Ishikawa (cell line): ENCODE data around the gene CDH18.

Source experiments
- CEBPB ChIP-seq: IDR thresholded peaks from 2 replicates; pipeline ENCODE4 v1.6.1; 2012
- CREB1 ChIP-seq: IDR thresholded peaks from 2 replicates; pipeline ENCODE4 v1.6.1; 2012; ENCODE audit warnings: low read depth
- EGR1 ChIP-seq: IDR thresholded peaks from 2 replicates; pipeline ENCODE4 v1.6.1; 2012
- EP300 ChIP-seq: IDR thresholded peaks from 2 replicates; pipeline ENCODE4 v1.6.1; 2012; ENCODE audit warnings: borderline replicate concordance
- FOXM1 ChIP-seq: IDR thresholded peaks from 2 replicates; pipeline ENCODE4 v1.6.1; 2012; ENCODE audit warnings: low read depth, borderline replicate concordance
- NFIC ChIP-seq: IDR thresholded peaks from 2 replicates; pipeline ENCODE4 v1.6.1; 2012
- RAD21 ChIP-seq: IDR thresholded peaks from 2 replicates; pipeline ENCODE4 v1.6.1; 2012; ENCODE audit warnings: low read depth
- REST ChIP-seq: IDR thresholded peaks from 2 replicates; pipeline ENCODE4 v1.6.1; 2012; ENCODE audit warnings: low read depth, mild to moderate bottlenecking
- TAF1 ChIP-seq: IDR thresholded peaks from 2 replicates; pipeline ENCODE4 v1.6.1; 2012; ENCODE audit warnings: low read depth, mild to moderate bottlenecking
- TCF12 ChIP-seq: IDR thresholded peaks from 2 replicates; pipeline ENCODE4 v1.6.1; 2012; ENCODE audit warnings: low read depth
- TEAD4 ChIP-seq: IDR thresholded peaks from 2 replicates; pipeline ENCODE4 v1.6.1; 2012
- USF1 ChIP-seq: IDR thresholded peaks from 2 replicates; pipeline ENCODE4 v1.6.1; 2012
- YY1 ChIP-seq: IDR thresholded peaks from 2 replicates; pipeline ENCODE4 v1.6.1; 2012; ENCODE audit warnings: low read depth
- ZBTB7A ChIP-seq: IDR thresholded peaks from 2 replicates; pipeline ENCODE4 v1.6.1; 2012; ENCODE audit warnings: low read depth
- TF ChIP-seq, protein P1 (sequence below): IDR thresholded peaks from 2 replicates; pipeline ENCODE4 v1.6.1; 2012

CDH18 gene

GRCh38 chr5:19751326-19751725 is 236.7 kb downstream of the CDH18 start:
- TF ChIP-seq EGR1 (no peak), EP300 (no peak), CEBPB (no peak), REST (no peak), YY1 (no peak), USF1 (no peak), ZBTB7A (no peak), TAF1 (no peak), NFIC (no peak), FOXM1 (no peak), TCF12 (no peak), CREB1 (no peak), RAD21 (no peak), TEAD4 (no peak)
- TF ChIP-seq, protein P1, sequence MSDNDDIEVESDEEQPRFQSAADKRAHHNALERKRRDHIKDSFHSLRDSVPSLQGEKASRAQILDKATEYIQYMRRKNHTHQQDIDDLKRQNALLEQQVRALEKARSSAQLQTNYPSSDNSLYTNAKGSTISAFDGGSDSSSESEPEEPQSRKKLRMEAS, result no peak

- TF ChIP-seq RAD21 (no peak), TAF1 (no peak), CREB1 (no peak), YY1 (no peak), EGR1 (no peak), CEBPB (no peak), TEAD4 (no peak), FOXM1 (no peak), EP300 (no peak), TCF12 (no peak), USF1 (no peak), NFIC (no peak), REST (no peak), ZBTB7A (no peak)
- TF ChIP-seq, protein P1, result no peak
These were observed 242.8 kb downstream of the CDH18 start for GRCh38 chr5:19745247-19745646.

- TF ChIP-seq YY1 (no peak), USF1 (no peak), ZBTB7A (no peak), CREB1 (no peak), TCF12 (no peak), CEBPB (no peak), NFIC (no peak), REST (no peak), RAD21 (no peak), EGR1 (no peak), TEAD4 (no peak), TAF1 (no peak), EP300 (no peak), FOXM1 (no peak)
- TF ChIP-seq, protein P1, result no peak
These were observed 248.3 kb downstream of the CDH18 start for GRCh38 chr5:19739671-19740070.
